Neural progenitor cell (in vitro differentiated cells): Measurements from ENCODE around the gene CIC. TPM values are rescaled to one million over a fixed set of nuclear protein-coding genes. Genes with fewer than 3 reads are reported as not detected.

Source experiments
- DNase-seq: peaks from one replicate; pipeline ENCODE4 v3.0.0-alpha.2; 2016; ENCODE audit warnings: low spot score
- H2AFZ ChIP-seq: fragments of 200-600 bp; sonication (generic); replicated peaks from 2 replicates; pipeline ENCODE4 v1.6.1; 2016; ENCODE audit warnings: antibody characterized with exemption
- H3F3A ChIP-seq: fragments of 200-600 bp; sonication (generic); 2 replicates; pipeline ENCODE4 v1.6.1; 2016; ENCODE audit warnings: antibody characterized with exemption, low read depth
- H3K27ac ChIP-seq: fragments of 200-600 bp; sonication (generic); 2 replicates; pipeline ENCODE4 v1.5.1; 2016; ENCODE audit warnings: mild to moderate bottlenecking
- H3K27me3 ChIP-seq: fragments of 200-600 bp; sonication (generic); 2 replicates; pipeline ENCODE4 v1.6.1; 2016; ENCODE audit warnings: mild to moderate bottlenecking, moderate library complexity
- H3K36me3 ChIP-seq: fragments of 200-600 bp; sonication (generic); 2 replicates; pipeline ENCODE4 v1.5.1; 2016
- H3K4me1 ChIP-seq: fragments of 200-600 bp; sonication (generic); 2 replicates; pipeline ENCODE4 v1.6.1; 2016; ENCODE audit warnings: mixed run types
- H3K4me2 ChIP-seq: fragments of 200-600 bp; sonication (generic); 2 replicates; pipeline ENCODE4 v1.6.1; 2016
- H3K4me3 ChIP-seq: fragments of 200-600 bp; sonication (generic); 2 replicates; pipeline ENCODE4 v1.5.1; 2016
- H3K79me2 ChIP-seq: fragments of 200-600 bp; sonication (generic); 2 replicates; pipeline ENCODE4 v1.6.1; 2016; ENCODE audit warnings: low read depth
- H3K9ac ChIP-seq: fragments of 200-600 bp; sonication (generic); 2 replicates; pipeline ENCODE4 v1.6.1; 2016
- H3K9me3 ChIP-seq: fragments of 200-600 bp; sonication (generic); 2 replicates; pipeline ENCODE4 v1.5.1; 2016; ENCODE audit warnings: low read depth
- H4K20me1 ChIP-seq: fragments of 200-600 bp; sonication (generic); 2 replicates; pipeline ENCODE4 v1.6.1; 2016; ENCODE audit warnings: low read depth
- H3K27ac Mint-ChIP-seq: 3 replicates; pipeline ENCODE4 v1.8.0; 2021; ENCODE audit warnings: mixed read lengths
- H3K27me3 Mint-ChIP-seq: 2 replicates; pipeline ENCODE4 v1.8.0; 2022; ENCODE audit warnings: low read depth, mild to moderate bottlenecking, inconsistent platforms, moderate library complexity, mixed read lengths; ENCODE audit not compliant: insufficient read depth
- H3K36me3 Mint-ChIP-seq: 3 replicates; pipeline ENCODE4 v1.8.0; 2021; ENCODE audit warnings: mixed read lengths
- H3K4me1 Mint-ChIP-seq: 3 replicates; pipeline ENCODE4 v1.8.0; 2021; ENCODE audit warnings: mixed read lengths
- H3K4me3 Mint-ChIP-seq: 3 replicates; pipeline ENCODE4 v1.8.0; 2021; ENCODE audit warnings: mild to moderate bottlenecking, moderate library complexity, mixed read lengths
- H3K9me3 Mint-ChIP-seq: 3 replicates; pipeline ENCODE4 v1.8.0; 2020; ENCODE audit warnings: mixed read lengths
- CTCF ChIP-seq: fragments of 200-600 bp; sonication (generic); IDR thresholded peaks from 2 replicates; pipeline ENCODE4 v1.5.1; 2017; ENCODE audit warnings: antibody characterized with exemption, mild to moderate bottlenecking
- EZH2 ChIP-seq: fragments of 200-600 bp; sonication (generic); IDR thresholded peaks from 2 replicates; pipeline ENCODE4 v1.6.1; 2017; ENCODE audit warnings: antibody characterized with exemption, mild to moderate bottlenecking, moderate library complexity
- EZH2phosphoT487 ChIP-seq: fragments of 200-600 bp; sonication (generic); IDR thresholded peaks from 2 replicates; pipeline ENCODE4 v1.6.1; 2017; ENCODE audit warnings: antibody characterized with exemption
- total RNA-seq: library from RNA; depleted of rRNA; stranded (reverse); fragments of >200 nt; gene quantifications from 2 replicates; pipeline ENCODE4 v1.2.3, GENCODE V29; 2015; ENCODE audit warnings: low replicate concordance

CIC gene
- total RNA-seq, 1 donor from 2014 or later = 5.2 TPM

GRCh38 chr19:42311657-42312056 lies 42.6 kb downstream of the CIC start:
- H3K9me3 Mint-ChIP-seq = no peaks in the 10 kb centered on the region
- Histone ChIP-seq H3F3A (peaks cover 8% of the 10 kb centered on the region), H3K4me2 (no peak overlapping the region), H3K9me3 (no peaks in the 10 kb centered on the region), H3K79me2 (no peaks in the 10 kb centered on the region), H2AFZ (no peak overlapping the region), H3K4me3 (no peak overlapping the region), H3K9ac (no peak overlapping the region), H3K27ac (no peak overlapping the region), H3K27me3 (peaks cover 44% of the 10 kb centered on the region), H4K20me1 (peaks cover 8% of the 10 kb centered on the region), H3K4me1 (no peaks in the 10 kb centered on the region), H3K36me3 (no peaks in the 10 kb centered on the region)
- TF ChIP-seq CTCF (peak; percentile 27), EZH2phosphoT487 (no peak), EZH2 (no peak)
- H3K4me1 Mint-ChIP-seq = peaks cover 11% of the 10 kb centered on the region
- peak overlapping the region; percentile 88 for H3K4me3 Mint-ChIP-seq
- H3K27me3 Mint-ChIP-seq = peaks cover 27% of the 10 kb centered on the region
- DNase-seq = peak; percentile 45
- no peak overlapping the region for H3K27ac Mint-ChIP-seq
- H3K36me3 Mint-ChIP-seq = peaks cover 4% of the 10 kb centered on the region

- peaks cover 8% of the 10 kb centered on the region for H4K20me1 ChIP-seq
- peaks cover 2% of the 10 kb centered on the region for H3K36me3 Mint-ChIP-seq
- no peaks in the 10 kb centered on the region for H3K36me3 ChIP-seq
- H2AFZ ChIP-seq = no peak overlapping the region
- H3K4me1 ChIP-seq = no peaks in the 10 kb centered on the region
- H3F3A ChIP-seq = peaks cover 8% of the 10 kb centered on the region
- H3K4me3 Mint-ChIP-seq = peak overlapping the region; percentile 88
- no peaks in the 10 kb centered on the region for H3K79me2 ChIP-seq
- H3K27ac Mint-ChIP-seq = no peak overlapping the region
- H3K4me1 Mint-ChIP-seq = peaks cover 11% of the 10 kb centered on the region
- no peak overlapping the region for H3K27ac ChIP-seq
- no peaks in the 10 kb centered on the region for H3K9me3 ChIP-seq
- no peaks in the 10 kb centered on the region for H3K9me3 Mint-ChIP-seq
- no peak overlapping the region for H3K9ac ChIP-seq
- no peak for DNase-seq
- TF ChIP-seq EZH2 = no peak
- no peak for TF ChIP-seq CTCF
- TF ChIP-seq EZH2phosphoT487 = no peak
- peaks cover 26% of the 10 kb centered on the region for H3K27me3 Mint-ChIP-seq
- H3K27me3 ChIP-seq = peaks cover 50% of the 10 kb centered on the region
- no peak overlapping the region for H3K4me2 ChIP-seq
- H3K4me3 ChIP-seq = no peak overlapping the region
Measured at GRCh38 chr19:42312370-42312769, 43.3 kb downstream of the CIC start.

- Histone ChIP-seq H4K20me1 (peaks cover 8% of the 10 kb centered on the region), H3F3A (peaks cover 8% of the 10 kb centered on the region), H3K27me3 (peaks cover 50% of the 10 kb centered on the region), H2AFZ (peak within 1 kb of the TSS; percentile 66), H3K9ac (no peak within 1 kb of the TSS), H3K4me2 (peak within 1 kb of the TSS; percentile 100), H3K36me3 (no peaks in the 10 kb centered on the region), H3K9me3 (no peaks in the 10 kb centered on the region), H3K27ac (no peak within 1 kb of the TSS), H3K79me2 (no peaks in the 10 kb centered on the region), H3K4me3 (peak within 1 kb of the TSS; percentile 85), H3K4me1 (no peaks in the 10 kb centered on the region)
- Mint-ChIP-seq H3K4me3 (peak within 1 kb of the TSS; percentile 88), H3K4me1 (peaks cover 9% of the 10 kb centered on the region), H3K9me3 (no peaks in the 10 kb centered on the region), H3K27me3 (peaks cover 26% of the 10 kb centered on the region), H3K27ac (no peak within 1 kb of the TSS), H3K36me3 (no peaks in the 10 kb centered on the region)
- DNase-seq = peak; percentile 84
- TF ChIP-seq EZH2phosphoT487 (no peak), CTCF (no peak), EZH2 (no peak)
Measured at GRCh38 chr19:42313096-42313839, 44.2 kb downstream of the CIC start, which contains the start of gene TMEM145. Gene TMEM145 (plus strand): TSS chr19:42313309. CDS start chr19:42313377, 68 bp downstream.
